Right lobe of liver (tissue), 6 donors: ENCODE measurements around the gene STAT6. TPM values are rescaled to one million over a fixed set of nuclear protein-coding genes. Genes with fewer than 3 reads are reported as not detected.

Experiments used
- ATAC-seq, 4 donors: fragments of 200-7000 bp; cut with Tn5 transposase; one replicate each; pipeline ENCODE4 v1.9.1; 2020; ENCODE audit warnings: mild to moderate bottlenecking in 4 of 4, moderate library complexity in 4 of 4
- DNase-seq, 3 donors: peaks; one replicate each; pipeline ENCODE4 v3.0.0-alpha.2; 2020
- H3K27ac ChIP-seq, 3 donors: fragments of 200-600 bp; one replicate each; pipeline ENCODE4 v1.8.0; 2022
- H3K27me3 ChIP-seq, 2 donors: fragments of 200-600 bp; one replicate each; pipeline ENCODE4 v1.8.0; 2022
- H3K36me3 ChIP-seq, 4 donors: fragments of 200-600 bp; sonication (generic) in 1 of 4; one replicate each; pipeline versions ENCODE4 v1.5.1 to v1.8.0; 2017 to 2022; ENCODE audit warnings: control low read depth in 1 of 4
- H3K4me1 ChIP-seq, 4 donors: fragments of 200-600 bp; sonication (generic) in 1 of 4; one replicate each; pipeline versions ENCODE4 v1.5.1 to v1.8.0; 2017 to 2022; ENCODE audit warnings: control low read depth in 1 of 4
- H3K4me3 ChIP-seq, 3 donors: fragments of 200-600 bp; one replicate each; pipeline ENCODE4 v1.8.0; 2022
- H3K9me3 ChIP-seq, 4 donors: fragments of 200-600 bp; sonication (generic) in 1 of 4; one replicate each; pipeline versions ENCODE4 v1.5.1 to v1.8.0; 2017 to 2022; ENCODE audit warnings: control low read depth in 1 of 4
- POLR2A ChIP-seq: fragments of 450-650 bp; IDR thresholded peaks from one replicate; pipeline ENCODE4 v1.6.1; 2017; ENCODE audit warnings: antibody characterized with exemption, mild to moderate bottlenecking
- WGBS: methylation state at CpG from one replicate; pipeline ENCODE4 v1.1.6; 2018; ENCODE audit warnings: low coverage, low lambda C conversion rate; ENCODE audit not compliant: insufficient coverage; ENCODE audit errors: missing lambda C conversion rate; 5-methylcytosine and 5-hydroxymethylcytosine counted together
- intact Hi-C, 2 donors: fragments of 100-400 bp; cut with DNase I; formaldehyde crosslinking; loops; one replicate each; pipeline versions ENCODE4 v1.11.2 to v1.14.1; 2022
- total RNA-seq, 6 experiments: library from RNA; depleted of rRNA in 2 of 6; stranded (reverse); fragments of >200 nt in 2 of 6; fragmentation: NEBNext Ultra II Directional in 3 of 6; extraction: Animal tissue kit (Norgen Biotek cat#: 25700) in 3 of 6; gene quantifications; one replicate each; pipeline versions ENCODE4 v1.1.0 to v1.2.4, GENCODE V29; 2016 to 2023
- TF ChIP-seq, protein P1 (sequence below), 4 donors: fragments of 200-600 bp in 3 of 4; fragments of 450-650 bp in 1 of 4; IDR thresholded peaks; one replicate each; pipeline versions ENCODE4 v1.5.1 to v1.8.0; 2016 to 2022; ENCODE audit warnings: antibody characterized with exemption in 4 of 4, mild to moderate bottlenecking in 2 of 4
- donor health status: DM: no; HTN: yes; CAD: no.
- donor health status: DM: no; HTN: no; CAD: no.
- donor health status: DM: no; HTN: no; CAD: no.
- donor health status: DM: no; HTN: yes; CAD: no.
- donor health status: DM: no; HTN: yes; CAD: no.

Gene STAT6
- total RNA-seq, 6 experiments from 2014 or later, result 61.8 to 108 (median 94.7) TPM

DNA sequence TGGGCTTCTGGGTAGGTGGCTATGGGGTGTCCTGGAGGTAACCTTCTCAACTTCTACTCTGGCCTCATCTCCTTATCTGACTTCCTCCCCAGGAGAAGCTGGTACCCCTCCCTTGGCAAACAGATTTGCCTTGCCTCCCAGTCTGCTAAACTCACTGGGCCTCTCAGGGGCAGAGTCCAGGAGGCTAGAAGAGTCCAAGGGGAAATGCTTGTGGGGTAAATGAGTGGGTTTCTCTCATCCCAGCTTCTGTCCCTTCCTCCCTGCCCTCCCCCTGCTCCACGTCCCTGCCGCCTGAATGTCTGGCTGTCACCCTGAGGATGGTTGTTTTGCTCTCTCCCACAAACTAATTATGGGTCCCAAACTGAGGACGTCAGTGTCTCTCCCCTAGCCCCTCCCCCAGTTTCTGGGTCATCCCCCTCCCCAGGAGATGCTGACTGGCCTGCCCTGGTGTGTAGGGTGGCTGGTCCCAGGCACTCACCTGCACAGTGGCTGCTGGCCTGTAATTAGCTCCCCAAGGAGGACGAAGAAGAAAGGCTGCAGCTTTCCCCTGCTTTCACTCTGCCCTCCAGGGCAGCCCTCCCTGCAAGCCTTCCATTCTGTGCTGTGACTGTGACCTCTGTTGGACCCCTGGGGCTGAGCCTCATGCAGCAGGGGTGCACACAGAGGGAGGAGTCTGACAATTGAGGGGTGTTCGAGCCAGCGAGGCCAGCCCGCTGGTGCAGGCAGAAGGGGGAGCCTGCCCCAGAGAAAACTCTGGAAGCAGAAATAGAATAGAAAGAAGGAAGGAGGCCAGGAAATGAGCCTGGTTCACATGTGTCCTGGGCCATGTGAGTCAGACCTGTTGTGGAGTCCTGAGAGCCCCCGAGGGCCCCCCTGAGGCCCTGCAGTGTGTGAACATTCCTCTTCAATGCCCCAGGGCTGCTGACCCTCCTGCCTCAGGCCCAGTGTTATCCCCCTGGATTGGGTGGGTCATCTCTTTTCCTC, 36.1 kb upstream of the STAT6 start, which contains the start of gene LRP1-AS:
Gene LRP1-AS, minus strand, starts transcription at position 659 of the 984 bp plus-strand sequence.
- ATAC-seq, result peak in 1 of 4 donors; percentile 1

DNA sequence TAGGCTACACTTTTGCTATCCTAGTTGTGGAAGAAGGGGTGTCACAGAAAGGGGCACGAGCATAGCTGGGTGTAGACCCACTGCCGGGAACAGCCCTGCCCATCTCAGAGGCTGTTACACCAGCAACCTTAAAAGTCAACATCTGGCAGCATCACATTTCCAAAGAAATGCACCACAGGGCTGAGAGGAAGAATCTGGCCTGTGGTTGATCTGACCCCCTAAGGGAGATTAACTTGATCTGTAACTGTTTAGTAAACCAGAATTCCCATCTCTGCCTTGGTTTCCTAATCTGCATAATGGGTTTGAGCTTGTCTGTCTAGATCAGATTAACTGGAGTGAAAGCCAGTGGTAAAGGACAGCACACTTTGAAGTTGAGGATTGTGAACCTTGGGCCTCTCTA, 34.9 kb upstream of the STAT6 start:
- Histone ChIP-seq H3K27me3 (no peaks in the 10 kb centered on the region), H3K36me3 (peaks cover 0 to 61% (median 27%) of the 10 kb centered on the region in 4 donors), H3K27ac (peak overlapping the region in 1 of 3 donors; percentile 75), H3K4me3 (no peak overlapping the region), H3K4me1 (peaks cover 0 to 83% (median 44%) of the 10 kb centered on the region in 4 donors), H3K9me3 (no peaks in the 10 kb centered on the region)
- TF ChIP-seq, protein P1, sequence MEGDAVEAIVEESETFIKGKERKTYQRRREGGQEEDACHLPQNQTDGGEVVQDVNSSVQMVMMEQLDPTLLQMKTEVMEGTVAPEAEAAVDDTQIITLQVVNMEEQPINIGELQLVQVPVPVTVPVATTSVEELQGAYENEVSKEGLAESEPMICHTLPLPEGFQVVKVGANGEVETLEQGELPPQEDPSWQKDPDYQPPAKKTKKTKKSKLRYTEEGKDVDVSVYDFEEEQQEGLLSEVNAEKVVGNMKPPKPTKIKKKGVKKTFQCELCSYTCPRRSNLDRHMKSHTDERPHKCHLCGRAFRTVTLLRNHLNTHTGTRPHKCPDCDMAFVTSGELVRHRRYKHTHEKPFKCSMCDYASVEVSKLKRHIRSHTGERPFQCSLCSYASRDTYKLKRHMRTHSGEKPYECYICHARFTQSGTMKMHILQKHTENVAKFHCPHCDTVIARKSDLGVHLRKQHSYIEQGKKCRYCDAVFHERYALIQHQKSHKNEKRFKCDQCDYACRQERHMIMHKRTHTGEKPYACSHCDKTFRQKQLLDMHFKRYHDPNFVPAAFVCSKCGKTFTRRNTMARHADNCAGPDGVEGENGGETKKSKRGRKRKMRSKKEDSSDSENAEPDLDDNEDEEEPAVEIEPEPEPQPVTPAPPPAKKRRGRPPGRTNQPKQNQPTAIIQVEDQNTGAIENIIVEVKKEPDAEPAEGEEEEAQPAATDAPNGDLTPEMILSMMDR (IDR thresholded peaks at IDR 0.05), result no peak
- TF ChIP-seq POLR2A, result no peak
- no peak for DNase-seq
- no peak for ATAC-seq
- intact Hi-C loops, result no loop called here
- no CpG with 5 or more reads among the region's 2 CpGs for WGBS

More for the DNA sequence above, 36.1 kb upstream of the STAT6 start, which contains the start of gene LRP1-AS:
- TF ChIP-seq, protein P1 (IDR thresholded peaks at IDR 0.05), result no peak
- TF ChIP-seq POLR2A, result no peak
- Histone ChIP-seq H3K27me3 (no peaks in the 10 kb centered on the region), H3K4me3 (no peak within 1 kb of the TSS), H3K36me3 (peaks cover 0 to 53% (median 23%) of the 10 kb centered on the region in 4 donors), H3K27ac (peak within 1 kb of the TSS; percentile 45 to 77 (median 75)), H3K4me1 (peaks cover 0 to 89% (median 49%) of the 10 kb centered on the region in 4 donors), H3K9me3 (no peaks in the 10 kb centered on the region)
- DNase-seq, result no peak
- 70% methylated on average over 5 of the region's 8 CpGs for WGBS
- intact Hi-C loops, result no loop called here

DNA sequence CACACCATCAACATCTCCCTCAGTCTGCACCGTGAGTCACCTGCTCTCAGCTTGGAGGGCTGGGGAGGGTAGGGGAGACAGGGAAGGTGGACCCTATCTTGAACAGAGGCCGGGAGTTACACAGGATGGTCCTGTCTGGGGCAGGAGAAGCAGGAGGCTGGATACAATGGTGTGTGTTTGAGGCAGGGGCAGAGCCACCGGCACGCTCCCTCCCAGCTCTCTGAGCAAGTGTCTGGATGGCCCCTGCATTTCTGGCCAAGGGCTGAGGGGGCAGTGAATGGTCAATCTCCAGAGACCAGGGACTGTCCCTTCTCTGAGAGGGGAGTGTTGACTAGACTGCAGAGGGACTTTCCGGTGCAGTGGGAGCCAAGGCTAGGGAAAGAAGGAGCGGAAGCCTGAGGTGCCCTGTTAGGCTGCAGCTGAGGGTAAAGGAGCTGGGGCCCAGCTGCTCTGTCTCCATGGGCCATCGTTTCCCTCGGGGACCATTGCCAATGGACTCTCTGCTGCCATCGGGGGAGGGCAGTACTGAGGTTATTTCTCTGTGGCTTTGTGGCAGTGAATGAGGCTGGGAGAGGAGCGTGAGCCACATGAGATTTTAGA, 34.4 kb upstream of the STAT6 start:
- intact Hi-C loops, result no loop called here
- no peak for DNase-seq

DNA sequence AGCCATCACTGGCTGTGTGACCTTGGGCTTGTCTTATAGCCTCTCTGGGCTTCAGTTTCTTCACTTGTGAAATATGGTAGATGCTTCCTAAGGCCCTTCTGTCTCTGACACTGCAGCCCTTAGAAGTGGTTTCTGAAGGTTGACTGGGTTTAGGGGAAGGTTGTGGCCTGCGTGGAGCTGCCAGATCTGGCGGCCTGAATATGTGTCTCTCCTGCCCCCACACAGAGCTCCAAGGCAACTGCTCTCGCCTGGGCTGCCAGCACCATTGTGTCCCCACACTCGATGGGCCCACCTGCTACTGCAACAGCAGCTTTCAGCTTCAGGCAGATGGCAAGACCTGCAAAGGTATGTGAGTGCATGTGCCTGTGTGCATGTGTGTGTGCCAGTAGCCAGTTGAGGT, 32.3 kb upstream of the STAT6 start:
- Histone ChIP-seq H3K9me3 (no peaks in the 10 kb centered on the region), H3K4me1 (peaks cover 0 to 81% (median 38%) of the 10 kb centered on the region in 4 donors), H3K36me3 (peaks cover 0 to 65% (median 37%) of the 10 kb centered on the region in 4 donors), H3K4me3 (no peak overlapping the region), H3K27ac (no peak overlapping the region), H3K27me3 (no peaks in the 10 kb centered on the region)
- DNase-seq (no peak), ATAC-seq (no peak)
- 67% methylated on average over 3 of the region's 4 CpGs for WGBS
- TF ChIP-seq POLR2A, result no peak
- TF ChIP-seq, protein P1 (IDR thresholded peaks at IDR 0.05), result no peak
- intact Hi-C loops, result no loop called here

More for the DNA sequence above, 34.4 kb upstream of the STAT6 start:
- ATAC-seq, result peak in 1 of 4 donors; percentile 12
- Histone ChIP-seq H3K4me3 (no peak overlapping the region), H3K27ac (peak overlapping the region in 1 of 3 donors; percentile 24), H3K27me3 (no peaks in the 10 kb centered on the region), H3K36me3 (peaks cover 0 to 65% (median 29%) of the 10 kb centered on the region in 4 donors), H3K9me3 (no peaks in the 10 kb centered on the region), H3K4me1 (peaks cover 0 to 83% (median 42%) of the 10 kb centered on the region in 4 donors)
- TF ChIP-seq, protein P1 (IDR thresholded peaks at IDR 0.05), result no peak
- TF ChIP-seq POLR2A, result no peak
- WGBS, result 45% methylated on average over 4 of the region's 10 CpGs
